ENCODE results near the gene SAMM50. TPM values are rescaled to one million over a fixed set of nuclear protein-coding genes. Genes with fewer than 3 reads are reported as not detected.

SAMM50 gene
- total RNA-seq, 1 donor from 2014 or later: 54.0 TPM

DNA sequence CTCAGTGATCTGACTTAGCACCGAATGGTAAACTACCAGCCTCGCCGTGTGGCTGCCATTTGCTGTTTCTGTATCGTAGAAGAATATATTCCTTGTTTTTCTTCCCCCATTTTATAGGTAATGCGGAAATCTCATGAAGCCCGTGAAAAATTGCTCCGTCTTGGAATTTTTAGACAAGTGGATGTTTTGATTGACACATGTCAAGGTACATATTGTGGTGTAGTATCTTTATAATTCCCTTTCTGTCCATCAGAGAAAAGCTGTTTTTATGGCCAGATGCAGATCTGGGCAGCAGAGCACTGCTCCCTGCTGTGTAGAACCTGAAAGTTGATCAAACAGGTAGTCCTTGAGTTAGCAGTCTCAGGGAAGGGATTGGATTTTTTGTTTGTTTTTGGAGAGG lies 13.4 kb downstream of the SAMM50 start:
- no peaks in the 10 kb centered on the region for H3K9me3 Mint-ChIP-seq
- H3K36me3 Mint-ChIP-seq (ENCODE audit: low read depth): peaks cover 20% of the 10 kb centered on the region
- no peak overlapping the region for H3K4me3 Mint-ChIP-seq
- no peak overlapping the region for H3K27ac Mint-ChIP-seq (ENCODE audit: unreplicated experiment)
- TF ChIP-seq, protein P1, sequence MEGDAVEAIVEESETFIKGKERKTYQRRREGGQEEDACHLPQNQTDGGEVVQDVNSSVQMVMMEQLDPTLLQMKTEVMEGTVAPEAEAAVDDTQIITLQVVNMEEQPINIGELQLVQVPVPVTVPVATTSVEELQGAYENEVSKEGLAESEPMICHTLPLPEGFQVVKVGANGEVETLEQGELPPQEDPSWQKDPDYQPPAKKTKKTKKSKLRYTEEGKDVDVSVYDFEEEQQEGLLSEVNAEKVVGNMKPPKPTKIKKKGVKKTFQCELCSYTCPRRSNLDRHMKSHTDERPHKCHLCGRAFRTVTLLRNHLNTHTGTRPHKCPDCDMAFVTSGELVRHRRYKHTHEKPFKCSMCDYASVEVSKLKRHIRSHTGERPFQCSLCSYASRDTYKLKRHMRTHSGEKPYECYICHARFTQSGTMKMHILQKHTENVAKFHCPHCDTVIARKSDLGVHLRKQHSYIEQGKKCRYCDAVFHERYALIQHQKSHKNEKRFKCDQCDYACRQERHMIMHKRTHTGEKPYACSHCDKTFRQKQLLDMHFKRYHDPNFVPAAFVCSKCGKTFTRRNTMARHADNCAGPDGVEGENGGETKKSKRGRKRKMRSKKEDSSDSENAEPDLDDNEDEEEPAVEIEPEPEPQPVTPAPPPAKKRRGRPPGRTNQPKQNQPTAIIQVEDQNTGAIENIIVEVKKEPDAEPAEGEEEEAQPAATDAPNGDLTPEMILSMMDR (conservative IDR thresholded peaks at IDR 0.05): no peak
- H3K27me3 Mint-ChIP-seq (ENCODE audit: low read depth): no peaks in the 10 kb centered on the region
- H3K4me1 Mint-ChIP-seq: no peaks in the 10 kb centered on the region
- DNase-seq (ENCODE audit: low read depth, low spot score): no peak

DNA sequence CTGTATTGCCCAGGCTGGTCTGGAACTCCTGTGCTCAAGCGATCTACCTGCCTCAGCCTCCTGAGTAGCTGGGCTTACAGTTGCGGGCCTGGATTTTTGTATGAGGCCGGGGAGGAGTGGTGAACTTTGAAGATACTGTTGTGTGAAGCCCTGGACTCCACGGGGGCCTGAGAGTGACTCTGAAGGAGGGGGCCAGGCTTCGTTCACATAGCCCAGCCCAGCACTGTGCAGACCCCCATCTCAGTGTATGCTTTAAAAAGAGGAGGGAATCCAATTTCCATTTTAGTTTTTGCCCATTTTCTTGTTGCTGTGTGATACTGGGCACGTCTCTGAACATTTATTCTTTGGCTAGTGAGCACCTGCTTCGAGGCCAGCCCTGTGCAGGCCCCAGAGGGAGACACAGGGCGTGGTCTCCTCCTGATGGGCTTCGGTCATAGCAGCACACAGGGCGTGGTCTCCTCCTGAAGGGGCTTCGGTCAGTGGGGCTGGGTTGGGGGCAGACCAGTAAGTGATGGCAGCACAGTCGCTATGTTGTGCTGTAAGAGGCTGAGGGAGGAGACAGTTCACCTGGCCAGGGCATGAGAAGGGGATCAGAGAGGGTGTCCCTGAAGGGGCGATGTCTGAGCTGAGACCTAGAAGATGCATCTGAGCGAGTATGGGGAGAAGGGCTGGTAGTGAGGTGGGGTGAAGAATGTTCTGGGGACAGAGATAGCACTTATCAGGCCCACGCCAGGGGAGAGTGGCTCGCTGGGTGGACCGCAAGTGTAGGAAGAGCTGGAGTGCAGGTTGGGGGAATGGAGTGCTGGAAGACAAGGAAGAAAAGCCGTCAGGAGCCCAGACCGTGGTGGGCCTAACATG lies 14.0 kb downstream of the SAMM50 start:
- Mint-ChIP-seq H3K9me3 (no peaks in the 10 kb centered on the region), H3K4me3 (no peak overlapping the region), H3K27ac (ENCODE audit: unreplicated experiment) (peak overlapping the region; percentile 87), H3K4me1 (no peaks in the 10 kb centered on the region), H3K36me3 (ENCODE audit: low read depth) (peaks cover 17% of the 10 kb centered on the region), H3K27me3 (ENCODE audit: low read depth) (no peaks in the 10 kb centered on the region)
- no peak for DNase-seq (ENCODE audit: low read depth, low spot score)
- TF ChIP-seq, protein P1 (conservative IDR thresholded peaks at IDR 0.05): no peak

DNA sequence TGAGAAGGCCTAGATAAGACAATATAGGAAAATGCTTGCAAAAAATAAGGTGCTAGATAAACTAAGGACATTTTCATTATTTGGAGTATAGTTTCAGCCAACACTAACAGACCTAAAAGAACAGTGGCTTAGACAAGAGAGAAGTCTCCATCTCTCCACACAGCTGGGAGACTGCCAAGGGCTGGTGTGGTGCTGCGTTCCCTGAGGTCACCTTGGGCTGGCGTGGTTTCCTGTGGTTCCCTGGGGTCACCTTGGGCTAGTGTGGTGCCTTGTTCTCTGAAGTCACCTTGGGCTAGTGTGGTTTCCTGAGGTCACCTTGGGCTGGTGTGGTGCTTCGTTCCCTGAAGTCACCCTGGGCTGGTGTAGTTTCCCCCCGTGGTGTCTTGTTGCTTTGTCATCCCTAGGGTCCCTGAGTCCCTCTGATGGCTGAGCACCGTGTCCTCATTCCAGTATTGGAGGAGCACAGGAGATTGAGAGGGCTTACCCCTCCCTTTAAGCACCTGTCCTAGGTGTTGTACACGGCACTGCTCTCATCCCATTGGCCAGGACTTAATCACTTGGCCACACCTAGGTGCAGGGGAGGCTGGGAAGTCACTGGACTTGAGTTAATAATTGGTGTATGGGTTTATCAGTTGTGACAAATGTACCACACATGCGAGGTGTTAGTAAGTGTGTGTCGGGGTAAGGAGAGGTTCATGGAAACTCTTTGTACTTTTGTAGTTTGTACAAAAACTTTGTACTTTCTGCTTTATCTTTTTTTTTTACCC lies 14.9 kb downstream of the SAMM50 start:
- Mint-ChIP-seq H3K27ac (ENCODE audit: unreplicated experiment) (no peak overlapping the region), H3K36me3 (ENCODE audit: low read depth) (peaks cover 12% of the 10 kb centered on the region), H3K4me1 (no peaks in the 10 kb centered on the region), H3K27me3 (ENCODE audit: low read depth) (no peaks in the 10 kb centered on the region), H3K9me3 (no peaks in the 10 kb centered on the region), H3K4me3 (no peak overlapping the region)
- TF ChIP-seq, protein P1 (conservative IDR thresholded peaks at IDR 0.05): no peak
- no peak for DNase-seq (ENCODE audit: low read depth, low spot score)

GRCh38 chr22:43971112-43971511 lies 15.9 kb downstream of the SAMM50 start:
- H3K4me3 Mint-ChIP-seq: no peak overlapping the region
- TF ChIP-seq, protein P1 (conservative IDR thresholded peaks at IDR 0.05): no peak
- no peaks in the 10 kb centered on the region for H3K27me3 Mint-ChIP-seq (ENCODE audit: low read depth)
- no peak overlapping the region for H3K27ac Mint-ChIP-seq (ENCODE audit: unreplicated experiment)
- H3K36me3 Mint-ChIP-seq (ENCODE audit: low read depth): peaks cover 12% of the 10 kb centered on the region
- no peaks in the 10 kb centered on the region for H3K4me1 Mint-ChIP-seq
- H3K9me3 Mint-ChIP-seq: no peaks in the 10 kb centered on the region
- DNase-seq (ENCODE audit: low read depth, low spot score): no peak

GRCh38 chr22:43972931-43973462 lies 17.8 kb downstream of the SAMM50 start:
- Mint-ChIP-seq H3K9me3 (no peaks in the 10 kb centered on the region), H3K27me3 (ENCODE audit: low read depth) (no peaks in the 10 kb centered on the region), H3K27ac (ENCODE audit: unreplicated experiment) (no peak overlapping the region), H3K36me3 (ENCODE audit: low read depth) (peaks cover 10% of the 10 kb centered on the region), H3K4me1 (no peaks in the 10 kb centered on the region), H3K4me3 (no peak overlapping the region)
- TF ChIP-seq, protein P1 (conservative IDR thresholded peaks at IDR 0.05): no peak
- no peak for DNase-seq (ENCODE audit: low read depth, low spot score)

Measured in neural crest cell (in vitro differentiated cells).